ENCODE data around the gene DUSP2.

- TF ChIP-seq REST (IDR thresholded peaks at IDR 0.05; ENCODE audit: insufficient read depth in 1 of 2, low read depth in 2 of 2, low read length in 2 of 2): no peak
- no peak for TF ChIP-seq TAF1 (IDR thresholded peaks at IDR 0.05; ENCODE audit: borderline replicate concordance, insufficient read depth, low read length)
- TF ChIP-seq SIN3A (IDR thresholded peaks at IDR 0.05; ENCODE audit: borderline replicate concordance, insufficient read depth, low read length): no peak
- no peak for TF ChIP-seq POLR2AphosphoS5 (IDR thresholded peaks at IDR 0.05; ENCODE audit: low read depth, low read length)
Observed at GRCh38 chr2:96169868-96170507, 24.7 kb upstream of the DUSP2 start.
